CD4-positive, alpha-beta T cell treated with Interleukin-15 for 4 hours (primary cell): ENCODE results near the gene FCRL6.

Experiments
- DNase-seq: peaks from one replicate; pipeline ENCODE4 v3.0.0-alpha.2; 2020; ENCODE audit warnings: low spot score

Gene FCRL6

DNA sequence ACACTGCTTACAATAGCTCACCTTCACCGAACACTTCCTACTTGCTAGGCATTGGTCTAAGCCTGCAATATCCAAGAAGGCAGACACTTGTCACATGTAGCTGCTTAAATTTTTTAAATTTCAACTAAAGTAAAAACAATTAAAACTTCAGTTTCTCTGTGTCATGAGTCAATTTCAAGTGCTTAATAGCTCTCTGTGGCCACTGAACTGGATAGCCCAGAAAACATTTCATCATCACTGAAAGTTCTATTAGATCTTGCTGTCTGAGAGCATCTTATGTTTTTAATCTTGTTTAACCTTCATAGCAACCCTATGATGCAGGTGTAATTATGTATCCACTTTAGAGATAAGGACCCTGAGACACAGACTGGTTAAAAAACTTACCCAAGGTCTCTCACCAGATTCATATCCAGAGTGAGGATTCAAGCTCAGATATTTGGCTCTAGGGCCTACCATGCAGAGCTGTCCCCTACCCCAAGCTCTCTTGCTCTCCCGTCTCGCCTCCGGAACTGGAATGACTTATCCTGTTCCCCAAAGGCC is 2.6 kb upstream of the FCRL6 start:
- DNase-seq: no peak

GRCh38 chr1:159800177-159800930 is 1.8 kb upstream of the FCRL6 start:
- DNase-seq: peak; percentile 48

DNA sequence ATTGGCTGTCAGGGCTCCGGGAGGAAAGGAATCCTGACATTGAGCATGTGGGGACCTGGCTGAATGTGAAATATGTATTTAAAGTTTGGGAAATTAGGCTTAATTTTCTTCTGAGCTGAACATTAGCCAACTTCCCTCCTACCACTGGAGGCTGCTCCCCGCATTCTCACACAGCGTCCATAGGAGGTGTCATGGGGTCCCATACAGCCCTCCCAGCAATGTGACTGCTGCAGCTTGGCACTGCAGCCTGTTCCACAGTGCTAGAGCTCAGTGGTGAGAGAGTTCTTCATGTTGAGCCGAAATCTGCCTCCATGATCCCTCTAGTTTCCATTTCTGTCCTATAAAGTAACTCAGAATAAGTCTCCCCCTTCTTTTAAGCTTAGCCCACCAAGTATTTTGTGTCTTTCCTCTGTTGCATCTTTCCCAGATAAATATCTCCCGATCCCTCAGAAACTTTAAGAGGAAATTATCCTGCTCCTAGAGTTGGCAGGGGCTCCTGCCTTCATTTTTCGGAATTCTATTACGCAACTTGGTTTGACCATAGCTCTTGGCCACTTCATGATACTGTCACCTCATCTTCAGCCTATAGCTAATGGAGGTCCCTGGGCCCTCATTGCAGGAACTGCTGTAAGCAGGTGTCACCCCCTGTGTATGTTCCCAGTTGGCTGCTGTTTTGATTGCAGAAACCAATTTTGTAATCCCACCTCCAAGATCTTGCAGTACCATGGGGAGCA is 2.0 kb downstream of the FCRL6 start:
- no peak for DNase-seq

DNA sequence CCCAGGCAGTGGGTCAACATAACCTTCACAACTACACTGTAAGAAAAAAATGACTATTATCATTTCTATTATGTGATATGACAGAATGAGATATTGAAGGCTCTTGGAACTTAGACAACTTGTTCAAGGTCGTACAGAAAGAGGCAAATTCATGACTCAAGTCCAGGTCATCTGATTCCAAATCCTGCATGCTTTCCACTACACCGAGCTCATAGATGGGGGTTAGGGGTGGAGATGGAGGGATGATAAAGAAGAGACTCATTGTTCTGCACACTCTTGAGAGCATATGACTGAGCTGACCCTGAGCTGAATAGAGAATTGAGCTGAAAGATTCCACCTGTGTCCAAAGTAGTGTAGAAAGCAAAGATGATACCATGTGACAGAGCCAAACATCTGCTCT is 2.8 kb downstream of the FCRL6 start:
- no peak for DNase-seq

DNA sequence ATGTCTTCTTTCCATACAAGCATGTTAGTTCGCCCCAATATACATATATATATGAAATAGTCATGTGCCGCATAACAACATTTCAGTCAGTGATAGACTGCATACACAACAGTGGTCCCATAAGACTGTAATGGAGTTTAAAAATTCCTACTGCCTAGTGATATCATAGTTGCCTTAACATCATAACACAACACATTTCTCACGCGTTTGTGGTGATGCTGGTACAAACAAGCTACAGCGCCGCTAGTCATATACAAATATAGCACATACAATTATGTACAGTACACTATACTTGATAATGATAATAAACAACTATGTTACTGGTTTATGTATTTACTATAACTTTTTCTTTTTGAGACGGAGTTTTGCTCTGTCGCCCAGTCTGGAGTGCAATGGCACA is 13.8 kb downstream of the FCRL6 start:
- DNase-seq: no peak

GRCh38 chr1:159817276-159818041 is 15.3 kb downstream of the FCRL6 start:
- DNase-seq: no peak

DNA sequence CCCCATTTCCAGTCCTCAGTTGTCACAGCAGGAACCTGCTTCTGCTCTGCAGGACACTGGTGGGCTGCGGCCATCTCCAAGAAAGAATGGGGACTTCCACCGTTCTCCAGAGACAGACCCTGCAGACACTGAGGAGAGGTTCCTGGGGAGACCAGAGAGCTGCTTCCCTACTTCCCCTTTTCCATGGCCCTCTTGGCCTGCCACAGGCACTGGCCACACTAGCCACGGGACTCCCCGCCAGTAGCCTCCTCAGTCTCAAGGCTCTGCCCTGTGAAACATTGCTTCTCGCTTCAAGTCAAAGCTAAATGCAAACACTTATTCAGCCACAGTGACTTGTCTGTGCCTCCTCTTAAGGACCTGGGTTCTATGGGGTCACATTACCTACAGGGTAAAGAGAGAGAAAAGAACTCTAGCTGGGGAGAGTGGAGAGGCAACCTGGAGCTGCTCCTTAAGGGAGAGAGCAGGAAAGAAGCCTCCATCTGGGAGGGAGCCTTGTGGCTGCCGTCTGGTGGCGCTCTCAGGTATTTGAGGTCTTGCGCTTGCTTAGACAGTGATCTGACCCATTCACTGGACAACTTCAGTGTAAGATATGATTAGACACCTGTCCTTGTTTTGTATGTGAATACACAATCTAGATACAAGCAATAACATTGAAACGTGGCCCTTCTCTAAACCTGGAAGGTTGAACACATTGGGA is 19.2 kb downstream of the FCRL6 start:
- DNase-seq: no peak

GRCh38 chr1:159823406-159823805 is 21.2 kb downstream of the FCRL6 start:
- DNase-seq: no peak

DNA sequence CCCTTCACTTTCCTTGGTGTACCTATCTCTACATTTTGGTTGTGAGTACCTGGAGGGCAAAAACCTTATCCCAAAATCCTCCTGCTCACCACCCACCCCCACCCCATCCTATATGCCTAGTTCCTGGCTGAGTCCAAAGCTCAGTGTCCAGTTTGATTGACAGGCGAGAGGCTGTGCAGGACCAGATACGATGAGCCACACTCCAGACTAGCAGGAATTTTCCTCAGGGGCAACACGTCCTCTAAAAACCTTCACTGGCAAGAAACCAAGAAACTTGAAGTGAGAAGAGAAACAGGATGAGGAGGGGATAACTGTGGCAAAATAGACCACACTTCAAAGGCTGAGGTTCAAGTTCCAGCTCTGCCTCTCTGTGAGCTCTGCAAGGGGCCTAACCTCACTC is 23.4 kb downstream of the FCRL6 start:
- no peak for DNase-seq

DNA sequence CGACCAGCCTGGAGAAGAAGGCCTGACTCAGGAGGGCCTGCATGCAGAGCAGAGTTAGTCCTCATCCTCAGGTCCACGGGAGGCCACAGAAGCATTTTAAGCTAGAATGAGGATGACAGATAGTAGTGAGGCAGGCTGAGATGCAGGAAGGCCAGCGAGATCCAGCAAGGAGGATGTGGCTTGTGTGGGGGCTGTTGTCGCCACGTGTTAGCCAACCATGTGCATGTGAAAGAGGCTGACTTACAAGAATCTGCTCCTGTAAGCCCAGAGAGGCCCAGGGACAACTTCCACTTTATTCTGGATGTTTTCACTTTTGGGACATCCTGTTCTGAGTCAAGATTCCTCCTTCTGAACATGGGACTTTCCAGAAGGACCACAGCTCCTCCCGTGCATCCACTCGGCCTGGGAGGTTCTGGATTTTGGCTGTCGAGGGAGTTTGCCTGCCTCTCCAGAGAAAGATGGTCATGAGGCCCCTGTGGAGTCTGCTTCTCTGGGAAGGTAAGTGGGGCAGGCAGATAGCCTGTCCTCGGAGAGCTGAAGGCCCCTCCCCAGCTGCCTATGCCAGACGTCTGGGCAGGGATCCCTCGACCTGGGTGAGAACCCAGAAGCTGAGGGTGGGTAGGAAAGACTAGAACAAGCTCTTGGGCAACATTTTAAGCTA is 24.4 kb downstream of the FCRL6 start, which contains the start of gene SLAMF8:
TSS of gene SLAMF8 (plus strand) at position 433 of the 661 bp plus-strand sequence. CDS start at position 459, 26 bp downstream.
- DNase-seq: peak; percentile 49

- no peak for DNase-seq
Observed at GRCh38 chr1:159827102-159827490, 24.9 kb downstream of the FCRL6 start.

DNA sequence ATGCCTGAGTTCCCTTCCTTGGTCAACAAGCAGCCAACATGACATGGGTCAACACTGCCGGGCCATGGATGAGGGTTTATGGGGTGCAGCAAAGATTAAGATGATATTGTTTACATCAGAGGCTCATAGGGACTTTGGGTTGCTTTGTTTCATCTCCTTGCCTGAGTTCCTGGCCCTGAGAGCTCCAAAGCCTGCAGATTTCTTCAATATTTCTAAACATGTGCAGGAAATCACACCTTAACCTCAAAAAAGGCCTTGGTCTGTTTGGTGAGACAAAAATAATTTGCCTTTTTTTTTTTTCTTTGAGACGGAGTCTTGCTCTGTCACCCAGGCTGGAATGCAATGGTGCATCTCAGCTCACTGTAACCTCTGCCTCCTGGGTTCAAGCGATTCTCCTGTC is 25.4 kb downstream of the FCRL6 start:
- DNase-seq: peak; percentile 29

GRCh38 chr1:159828176-159828575 is 26.0 kb downstream of the FCRL6 start:
- DNase-seq: no peak

DNA sequence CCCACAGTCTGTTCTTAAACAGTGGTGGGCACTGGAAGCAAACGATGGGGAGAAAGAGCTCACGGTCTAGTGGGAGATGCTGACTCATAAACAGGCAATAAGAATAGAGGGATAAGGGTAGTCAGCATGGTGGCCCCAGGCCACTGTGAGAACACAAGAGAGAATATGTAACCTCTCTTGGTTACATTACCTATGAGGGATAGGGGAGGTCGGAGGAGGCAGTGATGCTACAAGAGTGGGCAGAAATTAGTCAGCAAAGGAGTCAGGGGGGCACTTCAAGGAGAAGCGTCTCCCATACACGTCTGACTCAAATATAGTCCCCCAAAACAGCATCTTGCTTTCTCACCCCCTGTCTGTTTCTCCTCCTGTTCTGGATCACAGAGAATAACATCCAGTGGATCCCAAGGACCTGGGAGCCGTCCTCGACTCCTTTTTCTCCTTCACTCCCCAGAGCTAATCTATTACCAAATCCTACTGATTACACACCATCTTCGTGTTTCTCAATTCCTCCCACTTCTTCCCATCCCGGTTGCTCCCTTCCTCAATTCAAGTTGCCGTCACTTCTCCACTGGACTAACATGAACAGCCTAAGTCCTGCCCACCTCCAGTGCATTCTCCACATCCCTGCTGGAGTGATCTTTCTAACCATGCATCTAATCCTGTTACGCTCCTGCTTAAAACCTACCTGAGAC is 26.6 kb downstream of the FCRL6 start:
- no peak for DNase-seq

DNA sequence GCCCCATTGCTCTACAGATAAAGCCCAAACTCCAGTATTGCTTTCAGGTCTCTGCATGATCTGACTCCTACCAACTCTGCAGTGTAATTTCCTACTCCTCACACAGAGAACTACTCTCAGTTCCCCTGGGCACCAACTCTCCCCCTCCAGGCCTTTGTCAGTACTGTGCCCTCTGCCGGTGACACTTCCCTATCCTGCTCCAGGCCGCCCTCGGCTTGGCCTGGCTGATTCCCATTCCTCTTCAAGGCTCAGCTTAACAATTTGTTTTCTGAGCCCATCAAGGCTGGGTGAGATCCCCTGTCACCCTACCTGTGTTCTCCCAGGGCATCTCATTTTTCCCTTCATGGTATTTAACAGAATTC is 27.1 kb downstream of the FCRL6 start:
- DNase-seq: no peak

- no peak for DNase-seq
Observed at GRCh38 chr1:159829822-159830465, 27.8 kb downstream of the FCRL6 start.

DNA sequence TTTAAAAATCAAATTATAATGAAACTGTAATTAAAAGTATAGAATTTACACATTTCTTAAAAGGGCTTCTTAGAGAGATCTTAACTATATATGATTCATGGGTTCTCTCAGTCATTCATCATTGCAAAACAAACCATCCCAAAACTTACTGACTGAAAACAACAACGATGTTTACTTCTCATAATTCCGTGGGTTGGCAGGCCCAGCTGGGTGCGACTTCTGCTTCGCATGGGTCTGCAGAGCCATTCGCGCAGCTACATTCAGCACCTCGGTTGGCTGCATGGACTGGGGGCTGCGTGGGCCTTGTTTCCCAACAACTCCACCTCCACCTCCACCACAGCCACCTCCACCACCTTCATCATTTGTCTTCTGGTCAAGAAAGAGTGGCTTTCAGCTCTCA is 28.6 kb downstream of the FCRL6 start:
- no peak for DNase-seq

DNA sequence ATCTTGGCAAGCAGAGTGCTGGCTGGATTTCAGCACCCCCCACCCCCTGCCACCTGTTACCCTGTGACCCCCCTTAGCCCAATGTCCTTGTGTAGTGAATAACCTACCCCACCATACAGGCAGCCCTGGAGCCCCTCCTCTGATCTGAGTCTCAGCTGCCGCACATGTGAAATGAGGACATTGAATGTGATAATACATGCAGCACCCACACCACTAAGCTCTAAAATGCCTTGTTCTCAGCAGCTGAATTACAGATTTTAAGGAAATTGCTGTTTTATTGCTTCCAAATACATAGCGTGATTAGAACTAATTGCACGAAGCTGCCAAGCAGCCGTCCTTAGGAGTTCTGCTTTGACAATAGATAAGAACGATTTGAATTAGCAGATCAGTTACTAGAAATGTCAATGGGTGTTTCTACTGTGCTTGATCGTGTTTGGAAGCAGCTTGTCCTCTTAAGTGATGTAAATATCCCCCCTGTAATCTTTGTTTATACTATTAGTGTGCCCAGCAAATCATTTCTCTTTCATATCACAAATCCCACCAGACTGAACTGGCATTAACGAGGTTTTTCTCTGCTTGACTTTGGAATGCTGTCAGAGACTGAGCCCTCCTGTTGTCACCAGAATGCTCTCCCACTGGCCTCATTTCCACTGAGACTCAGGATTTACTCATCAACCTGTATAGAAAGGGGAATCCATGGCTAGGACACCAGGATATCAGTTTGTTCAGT is 29.4 kb downstream of the FCRL6 start:
- no peak for DNase-seq

DNA sequence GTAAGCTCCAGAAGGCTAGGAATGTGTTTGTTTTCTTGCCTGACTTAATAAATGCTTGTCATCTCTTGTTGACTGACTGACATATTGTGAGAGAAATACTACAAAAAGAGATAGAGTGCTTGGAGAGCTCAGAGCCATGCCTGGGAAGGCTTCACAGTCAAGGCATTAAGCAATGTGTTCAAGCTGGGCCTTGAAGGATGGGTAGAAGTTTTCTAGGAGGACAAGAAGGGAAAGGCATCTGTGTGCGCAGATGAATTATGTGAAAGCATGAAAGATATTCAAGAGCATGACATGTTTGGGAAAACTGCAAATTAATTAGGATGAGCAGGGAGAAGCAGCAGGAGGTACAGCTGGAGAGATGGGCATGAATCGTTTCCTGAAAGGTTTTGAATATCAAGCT is 30.1 kb downstream of the FCRL6 start:
- no peak for DNase-seq

DNA sequence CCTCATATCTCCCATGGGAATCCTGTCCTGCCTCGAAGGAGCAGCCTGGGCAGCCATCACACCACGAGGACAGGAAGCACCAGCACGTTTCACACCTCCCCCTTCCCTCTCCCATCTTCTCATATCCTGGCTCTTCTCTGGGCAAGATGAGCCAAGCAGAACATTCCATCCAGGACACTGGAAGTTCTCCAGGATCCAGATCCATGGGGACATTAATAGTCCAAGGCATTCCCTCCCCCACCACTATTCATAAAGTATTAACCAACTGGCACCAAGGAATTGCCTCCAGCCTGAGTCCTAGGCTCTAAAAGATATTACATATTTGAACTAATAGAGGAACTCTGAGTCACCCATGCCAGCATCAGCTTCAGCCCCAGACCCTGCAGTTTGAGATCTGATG is 33.2 kb downstream of the FCRL6 start:
- no peak for DNase-seq
